ENCODE data around the gene SASH1.

Gene SASH1

GRCh38 chr6:148404456-148405054, 61.9 kb downstream of the SASH1 start:
- DNase-seq (ENCODE audit: low spot score), result no peak
- ChIA-PET CTCF (no interaction called here), POLR2A (ENCODE audit: low non-redundant PET) (no interaction called here)
- no peak overlapping the region for H3K27ac ChIP-seq
- TF ChIP-seq CTCF (conservative IDR thresholded peaks at IDR 0.05; ENCODE audit: low read depth), result no peak

DNA sequence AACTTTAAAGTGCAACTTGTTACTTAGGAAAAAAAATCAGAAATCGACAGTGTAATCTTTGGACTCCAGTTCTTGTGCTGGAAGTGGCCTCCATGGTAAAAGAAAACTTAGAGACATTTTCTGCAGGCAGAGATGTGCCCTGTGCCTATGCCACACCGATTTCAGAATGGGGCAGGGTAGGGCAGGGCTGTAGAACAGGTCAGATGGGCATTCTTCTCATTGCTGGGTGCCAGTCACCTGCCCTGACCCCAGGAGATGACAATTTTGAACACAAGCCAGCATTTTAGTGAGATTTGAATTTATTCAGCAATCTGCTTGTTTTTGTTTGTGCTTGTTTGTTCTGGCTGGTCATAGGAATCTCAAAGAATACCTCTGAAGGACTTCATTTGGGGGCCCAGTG, 63.3 kb downstream of the SASH1 start:
- no peak for TF ChIP-seq CTCF (conservative IDR thresholded peaks at IDR 0.05; ENCODE audit: low read depth)
- peak; percentile 28 for DNase-seq (ENCODE audit: low spot score)
- POLR2A ChIA-PET (ENCODE audit: low non-redundant PET), result no interaction called here
- H3K27ac ChIP-seq, result peak overlapping the region; percentile 69; the same call in 1 of the 2 replicates
- CTCF ChIA-PET, result interaction anchor here (0.5 to 1.6 kb wide), 2 partner anchors 37 to 138 kb away, joined by 3 to 6 read pairs; no protein-coding TSS in a partner anchor

DNA sequence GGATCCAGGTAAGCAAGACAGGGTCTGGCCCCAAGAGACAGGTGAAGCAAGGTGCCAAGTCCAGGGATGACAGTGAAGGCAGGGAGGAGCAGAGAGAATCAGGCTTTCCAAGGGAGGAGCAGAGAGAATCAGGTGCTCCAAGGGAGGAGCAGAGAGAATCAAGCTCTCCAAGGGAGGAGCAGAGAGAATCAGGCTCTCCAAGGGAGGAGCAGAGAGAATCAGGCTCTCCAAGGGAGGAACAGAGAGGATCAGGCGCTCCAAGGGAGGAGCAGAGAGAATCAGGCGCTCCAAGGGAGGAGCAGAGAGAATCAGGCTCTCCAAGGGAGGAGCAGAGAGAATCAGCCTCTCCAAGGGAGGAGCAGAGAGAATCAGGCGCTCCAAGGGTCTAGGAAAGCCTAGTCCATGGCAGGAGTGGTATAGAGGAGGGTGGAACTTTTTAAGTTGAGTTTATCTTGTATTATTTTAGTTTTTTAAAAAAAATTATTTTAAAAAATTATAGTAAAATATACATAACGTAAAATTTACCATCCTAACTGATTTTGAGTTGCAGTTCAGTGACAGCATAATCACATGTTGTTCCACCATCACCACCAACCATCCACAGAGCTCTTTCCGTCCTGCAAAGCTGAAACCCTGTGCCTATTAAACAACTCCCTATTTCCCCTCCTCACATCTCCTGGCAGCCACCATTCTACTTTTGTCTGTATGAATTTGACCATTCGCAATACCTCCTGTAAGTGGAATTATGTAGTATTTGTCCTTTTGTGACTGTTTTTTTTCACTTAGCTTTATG, 64.1 kb downstream of the SASH1 start:
- no peak for TF ChIP-seq CTCF (conservative IDR thresholded peaks at IDR 0.05; ENCODE audit: low read depth)
- peak overlapping the region; percentile 69 for H3K27ac ChIP-seq
- CTCF ChIA-PET, result interaction anchor here (1.6 kb wide), 1 partner anchor 139 kb away, joined by 6 read pairs; no protein-coding TSS in a partner anchor
- no peak for DNase-seq (ENCODE audit: low spot score)
- POLR2A ChIA-PET (ENCODE audit: low non-redundant PET), result no interaction called here

GRCh38 chr6:148407372-148407771, 64.7 kb downstream of the SASH1 start:
- POLR2A ChIA-PET (ENCODE audit: low non-redundant PET), result no interaction called here
- peak; percentile 58 for DNase-seq (ENCODE audit: low spot score)
- CTCF ChIA-PET, result interaction anchor here (1.6 kb wide), 1 partner anchor 139 kb away, joined by 6 read pairs; no protein-coding TSS in a partner anchor
- H3K27ac ChIP-seq, result peak overlapping the region; percentile 87
- no peak for TF ChIP-seq CTCF (conservative IDR thresholded peaks at IDR 0.05; ENCODE audit: low read depth)

GRCh38 chr6:148413321-148414091, 70.9 kb downstream of the SASH1 start:
- H3K27ac ChIP-seq, result no peak overlapping the region
- no peak for TF ChIP-seq CTCF (conservative IDR thresholded peaks at IDR 0.05; ENCODE audit: low read depth)
- ChIA-PET POLR2A (ENCODE audit: low non-redundant PET) (interaction anchor here (0.9 kb wide), 1 partner anchor 71 kb away, joined by 3 read pairs; the partner anchor contains the start of gene SASH1), CTCF (no interaction called here)
- no peak for DNase-seq (ENCODE audit: low spot score)

DNA sequence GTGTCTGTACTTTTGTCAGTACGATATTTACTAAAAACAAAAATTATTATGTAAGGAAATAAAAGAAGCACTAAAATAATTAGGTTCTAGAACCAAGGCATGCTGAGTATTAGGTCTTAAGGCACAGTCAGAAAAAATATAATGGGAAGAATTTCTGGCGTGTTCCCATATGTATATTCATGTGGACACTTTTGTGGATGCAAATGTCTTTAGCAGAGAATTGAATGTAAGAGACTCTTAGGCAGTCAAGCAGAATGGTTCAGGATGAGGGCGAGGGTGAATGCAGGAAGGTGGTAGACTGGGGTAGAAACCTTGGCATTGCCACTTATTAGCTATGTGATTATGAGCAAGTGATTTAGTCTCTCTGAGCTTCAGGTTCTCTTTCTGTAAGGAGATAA, 71.5 kb downstream of the SASH1 start:
- no peak for TF ChIP-seq CTCF (conservative IDR thresholded peaks at IDR 0.05; ENCODE audit: low read depth)
- CTCF ChIA-PET, result no interaction called here
- peak overlapping the region; percentile 78; the same call in 1 of the 2 replicates for H3K27ac ChIP-seq
- DNase-seq (ENCODE audit: low spot score), result no peak
- POLR2A ChIA-PET (ENCODE audit: low non-redundant PET), result interaction anchor here (0.9 kb wide), 1 partner anchor 72 kb away, joined by 3 read pairs; the partner anchor contains the start of gene SASH1

All from RWPE1 (cell line).